ENCODE measurements around the gene DDX54.

- TF ChIP-seq CTCF (IDR thresholded peaks at IDR 0.05; ENCODE audit: low read depth, low read length): no peak
- no peak for TF ChIP-seq EZH2phosphoT487 (IDR thresholded peaks at IDR 0.05; ENCODE audit: low read depth)
Observed at GRCh38 chr12:113190761-113191160, 5.5 kb upstream of the DDX54 start.
